ENCODE data around the gene SPINT3.

- TF ChIP-seq POLR2A (IDR thresholded peaks at IDR 0.05) (no peak), CTCF (IDR thresholded peaks at IDR 0.05) (no peak)
Observed at GRCh38 chr20:45564760-45565276, 49.4 kb upstream of the SPINT3 start.
